HepG2 (cell line): Measurements from ENCODE around the gene GPR137. TPM values are rescaled to one million over a fixed set of nuclear protein-coding genes. Genes with fewer than 3 reads are reported as not detected.

ENCODE experiments used
- AGO1 ChIP-seq: fragments of 200-400 bp; formaldehyde crosslinking; IDR thresholded peaks from 2 replicates; pipeline ENCODE4 v1.6.1; 2017; ENCODE audit warnings: mild to moderate bottlenecking, low read depth, low read length, moderate library complexity; ENCODE audit not compliant: poor library complexity, severe bottlenecking
- AGO2 ChIP-seq: fragments of 200-400 bp; formaldehyde crosslinking; optimal IDR thresholded peaks from 2 replicates; pipeline ENCODE3; 2017; ENCODE audit warnings: mild to moderate bottlenecking, low read depth, low read length, moderate library complexity
- GATAD2A ChIP-seq: IDR thresholded peaks from 2 replicates; pipeline ENCODE4 v1.6.1; 2016
- HNRNPK ChIP-seq: fragments of 200-400 bp; formaldehyde crosslinking; IDR thresholded peaks from 2 replicates; pipeline ENCODE4 v1.6.1; 2018; ENCODE audit warnings: low read length, low read depth, moderate library complexity, mild to moderate bottlenecking; ENCODE audit not compliant: poor library complexity, severe bottlenecking
- HNRNPL ChIP-seq: fragments of 200-400 bp; formaldehyde crosslinking; IDR thresholded peaks from 2 replicates; pipeline ENCODE4 v1.6.1; 2017; ENCODE audit warnings: mild to moderate bottlenecking, low read depth, low read length
- HNRNPUL1 ChIP-seq: fragments of 200-400 bp; formaldehyde crosslinking; IDR thresholded peaks from 2 replicates; pipeline ENCODE4 v1.6.1; 2017; ENCODE audit warnings: low read depth, mild to moderate bottlenecking, low read length, moderate library complexity
- JDP2 ChIP-seq: sonication (generic); formaldehyde crosslinking; IDR thresholded peaks from 2 replicates; pipeline ENCODE4 v1.8.1; 2022; ENCODE audit warnings: missing genetic modification reagents, borderline replicate concordance
- ONECUT2 ChIP-seq: sonication (generic); formaldehyde crosslinking; IDR thresholded peaks from 2 replicates; pipeline ENCODE4 v1.4.0; 2020; ENCODE audit warnings: missing genetic modification reagents
- SMARCE1 ChIP-seq: fragments of 450-650 bp; IDR thresholded peaks from 2 replicates; pipeline ENCODE4 v1.6.1; 2017; ENCODE audit warnings: borderline replicate concordance
- TBX3 ChIP-seq: fragments of 450-650 bp; IDR thresholded peaks from 2 replicates; pipeline ENCODE4 v1.6.1; 2017; ENCODE audit warnings: antibody characterized with exemption, mild to moderate bottlenecking, inconsistent platforms, borderline replicate concordance
- TCF12 ChIP-seq, 2 experiments: fragments of 450-650 bp in 1 of 2; sonication (generic) in 1 of 2; formaldehyde crosslinking in 1 of 2; IDR thresholded peaks; 2 replicates each; pipeline versions ENCODE4 v1.6.1 to v1.8.0; 2017 to 2022; ENCODE audit warnings: antibody characterized with exemption in 1 of 2, mild to moderate bottlenecking in 1 of 2, missing genetic modification reagents in 1 of 2, moderate library complexity in 1 of 2
- TOE1 ChIP-seq: sonication (generic); formaldehyde crosslinking; IDR thresholded peaks from 2 replicates; pipeline ENCODE4 v1.4.0; 2020; ENCODE audit warnings: mild to moderate bottlenecking, missing genetic modification reagents
- ZNF33B ChIP-seq: sonication (generic); formaldehyde crosslinking; IDR thresholded peaks from 2 replicates; pipeline ENCODE4 v1.5.1; 2020; ENCODE audit warnings: mild to moderate bottlenecking, missing genetic modification reagents
- ZNF468 ChIP-seq: sonication (generic); formaldehyde crosslinking; IDR thresholded peaks from 2 replicates; pipeline ENCODE4 v1.8.0; 2022; ENCODE audit warnings: mild to moderate bottlenecking, moderate library complexity, missing genetic modification reagents
- ZNF740 ChIP-seq: sonication (generic); formaldehyde crosslinking; IDR thresholded peaks from 2 replicates; pipeline ENCODE4 v1.4.0; 2020; ENCODE audit warnings: missing genetic modification reagents
- ZNF839 ChIP-seq: sonication (generic); formaldehyde crosslinking; IDR thresholded peaks from 2 replicates; pipeline ENCODE4 v1.4.0; 2020; ENCODE audit warnings: missing genetic modification reagents, mild to moderate bottlenecking, borderline replicate concordance
- polyA plus RNA-seq, 8 experiments: library from polyadenylated mRNA; depleted of rRNA in 3 of 8; stranded (reverse) in 7 of 8; unstranded in 1 of 8; fragments of >200 nt; fragmentation: Illumina TruSeq in 4 of 8; extraction: Trizol in 4 of 8; gene quantifications; 2 replicates each; pipeline versions ENCODE4 v1.2.1 to v1.2.3, GENCODE V29; 2011 to 2016; ENCODE audit warnings: low read depth in 4 of 8, missing spikeins in 1 of 8, mixed read lengths in 1 of 8; ENCODE audit not compliant: insufficient read depth in 1 of 8
- total RNA-seq, 5 experiments: library from RNA; depleted of rRNA; stranded (reverse); fragments of >200 nt; fragmentation: Illumina TruSeq; extraction: Trizol; gene quantifications; 2 replicates each; pipeline ENCODE4 v1.2.3, GENCODE V29; 2016; ENCODE audit warnings: low read depth in 1 of 5
- TF ChIP-seq, protein P1 (sequence below): sonication (generic); formaldehyde crosslinking; IDR thresholded peaks from 2 replicates; pipeline ENCODE4 v1.9.0; 2021; ENCODE audit warnings: missing genetic modification reagents, mild to moderate bottlenecking, borderline replicate concordance
- TF ChIP-seq, protein P2 (sequence below): sonication (generic); formaldehyde crosslinking; IDR thresholded peaks from 2 replicates; pipeline ENCODE4 v1.8.1; 2023; ENCODE audit warnings: mild to moderate bottlenecking, missing genetic modification reagents, borderline replicate concordance
- TF ChIP-seq, protein P3 (sequence below): sonication (generic); formaldehyde crosslinking; IDR thresholded peaks from 2 replicates; pipeline ENCODE4 v1.4.0; 2020; ENCODE audit warnings: missing genetic modification reagents, borderline replicate concordance
- TF ChIP-seq, protein P4 (sequence below): IDR thresholded peaks from 2 replicates; pipeline ENCODE4 v1.4.0; 2020; ENCODE audit warnings: mild to moderate bottlenecking, missing genetic modification reagents

GPR137 gene
- total and polyA plus RNA-seq, 2 of the 13 experiments (the other 11 are each of a cell fraction or from before 2014, with no cell fraction given), result 8.5 to 13.2 TPM

- TF ChIP-seq ZNF468 (CRISPR knock-in tag) (no peak), GATAD2A (CRISPR knock-in tag) (no peak), AGO2 (peak; percentile 63), TOE1 (CRISPR knock-in tag) (no peak), ZNF839 (CRISPR knock-in tag) (no peak), SMARCE1 (no peak), ZNF33B (CRISPR knock-in tag) (no peak), ZNF740 (CRISPR knock-in tag) (peak; percentile 49; the same call in 1 of the 2 replicates), HNRNPL (peak; percentile 62; the same call in 1 of the 2 replicates), HNRNPUL1 (no peak), TBX3 (no peak), JDP2 (CRISPR knock-in tag) (no peak), AGO1 (peak; percentile 20), TCF12 (IDR thresholded peaks at IDR 0.05) (no peak), TCF12 (CRISPR knock-in tag; IDR thresholded peaks at IDR 0.05) (no peak), HNRNPK (peak; percentile 30), ONECUT2 (CRISPR knock-in tag) (no peak)
- TF ChIP-seq, protein P1, sequence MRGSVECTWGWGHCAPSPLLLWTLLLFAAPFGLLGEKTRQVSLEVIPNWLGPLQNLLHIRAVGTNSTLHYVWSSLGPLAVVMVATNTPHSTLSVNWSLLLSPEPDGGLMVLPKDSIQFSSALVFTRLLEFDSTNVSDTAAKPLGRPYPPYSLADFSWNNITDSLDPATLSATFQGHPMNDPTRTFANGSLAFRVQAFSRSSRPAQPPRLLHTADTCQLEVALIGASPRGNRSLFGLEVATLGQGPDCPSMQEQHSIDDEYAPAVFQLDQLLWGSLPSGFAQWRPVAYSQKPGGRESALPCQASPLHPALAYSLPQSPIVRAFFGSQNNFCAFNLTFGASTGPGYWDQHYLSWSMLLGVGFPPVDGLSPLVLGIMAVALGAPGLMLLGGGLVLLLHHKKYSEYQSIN, result no peak
- TF ChIP-seq, protein P2, sequence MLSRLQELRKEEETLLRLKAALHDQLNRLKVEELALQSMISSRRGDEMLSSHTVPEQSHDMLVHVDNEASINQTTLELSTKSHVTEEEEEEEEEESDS (CRISPR knock-in tag), result no peak
- TF ChIP-seq, protein P3, sequence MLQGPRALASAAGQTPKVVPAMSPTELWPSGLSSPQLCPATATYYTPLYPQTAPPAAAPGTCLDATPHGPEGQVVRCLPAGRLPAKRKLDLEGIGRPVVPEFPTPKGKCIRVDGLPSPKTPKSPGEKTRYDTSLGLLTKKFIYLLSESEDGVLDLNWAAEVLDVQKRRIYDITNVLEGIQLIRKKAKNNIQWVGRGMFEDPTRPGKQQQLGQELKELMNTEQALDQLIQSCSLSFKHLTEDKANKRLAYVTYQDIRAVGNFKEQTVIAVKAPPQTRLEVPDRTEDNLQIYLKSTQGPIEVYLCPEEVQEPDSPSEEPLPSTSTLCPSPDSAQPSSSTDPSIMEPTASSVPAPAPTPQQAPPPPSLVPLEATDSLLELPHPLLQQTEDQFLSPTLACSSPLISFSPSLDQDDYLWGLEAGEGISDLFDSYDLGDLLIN (CRISPR knock-in tag), result no peak
- TF ChIP-seq, protein P4, sequence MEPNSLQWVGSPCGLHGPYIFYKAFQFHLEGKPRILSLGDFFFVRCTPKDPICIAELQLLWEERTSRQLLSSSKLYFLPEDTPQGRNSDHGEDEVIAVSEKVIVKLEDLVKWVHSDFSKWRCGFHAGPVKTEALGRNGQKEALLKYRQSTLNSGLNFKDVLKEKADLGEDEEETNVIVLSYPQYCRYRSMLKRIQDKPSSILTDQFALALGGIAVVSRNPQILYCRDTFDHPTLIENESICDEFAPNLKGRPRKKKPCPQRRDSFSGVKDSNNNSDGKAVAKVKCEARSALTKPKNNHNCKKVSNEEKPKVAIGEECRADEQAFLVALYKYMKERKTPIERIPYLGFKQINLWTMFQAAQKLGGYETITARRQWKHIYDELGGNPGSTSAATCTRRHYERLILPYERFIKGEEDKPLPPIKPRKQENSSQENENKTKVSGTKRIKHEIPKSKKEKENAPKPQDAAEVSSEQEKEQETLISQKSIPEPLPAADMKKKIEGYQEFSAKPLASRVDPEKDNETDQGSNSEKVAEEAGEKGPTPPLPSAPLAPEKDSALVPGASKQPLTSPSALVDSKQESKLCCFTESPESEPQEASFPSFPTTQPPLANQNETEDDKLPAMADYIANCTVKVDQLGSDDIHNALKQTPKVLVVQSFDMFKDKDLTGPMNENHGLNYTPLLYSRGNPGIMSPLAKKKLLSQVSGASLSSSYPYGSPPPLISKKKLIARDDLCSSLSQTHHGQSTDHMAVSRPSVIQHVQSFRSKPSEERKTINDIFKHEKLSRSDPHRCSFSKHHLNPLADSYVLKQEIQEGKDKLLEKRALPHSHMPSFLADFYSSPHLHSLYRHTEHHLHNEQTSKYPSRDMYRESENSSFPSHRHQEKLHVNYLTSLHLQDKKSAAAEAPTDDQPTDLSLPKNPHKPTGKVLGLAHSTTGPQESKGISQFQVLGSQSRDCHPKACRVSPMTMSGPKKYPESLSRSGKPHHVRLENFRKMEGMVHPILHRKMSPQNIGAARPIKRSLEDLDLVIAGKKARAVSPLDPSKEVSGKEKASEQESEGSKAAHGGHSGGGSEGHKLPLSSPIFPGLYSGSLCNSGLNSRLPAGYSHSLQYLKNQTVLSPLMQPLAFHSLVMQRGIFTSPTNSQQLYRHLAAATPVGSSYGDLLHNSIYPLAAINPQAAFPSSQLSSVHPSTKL (CRISPR knock-in tag), result no peak
Observed at GRCh38 chr11:64245401-64245796, 40.2 kb upstream of the GPR137 start (continued).
